T-cell (primary cell): ENCODE results near the gene SGSM1. TPM values are rescaled to one million over a fixed set of nuclear protein-coding genes. Genes with fewer than 3 reads are reported as not detected.

ENCODE experiments used
- ATAC-seq, 4 experiments: fragments of 200-7000 bp in 3 of 4; fragments of 150-1000 bp in 1 of 4; cut with Tn5 transposase; replicated peaks in 1 of 4; 1 replicate in 3 of 4; 2 replicates in 1 of 4; pipeline ENCODE4 v1.10.0; 2021; ENCODE audit warnings: moderate library complexity in 3 of 4, mild to moderate bottlenecking in 2 of 4, moderate number of reproducible peaks in 1 of 4
- CTCF ChIA-PET, 2 donors: fragments of 300-600 bp; sonication (Branson Sonifier 250); formaldehyde crosslinking; loops; one replicate each; lab custom pipeline; 2022; ENCODE audit warnings: antibody characterized with exemption in 2 of 2; lab: Charles Lee
- POLR2A ChIA-PET, 2 donors: fragments of 300-600 bp; sonication (Branson Sonifier 250); formaldehyde crosslinking; loops; one replicate each; lab custom pipeline; 2022; ENCODE audit warnings: antibody characterized with exemption in 2 of 2; lab: Charles Lee
- DNase-seq, 35 experiments: peaks; one replicate each; pipeline versions ENCODE4 v3.0.0 to v3.0.0-alpha.2; 2013 to 2023
- H3K27ac ChIP-seq: one replicate; pipeline ENCODE4 v1.5.1; 2013; ENCODE audit warnings: low read length
- H3K27me3 ChIP-seq, 2 experiments: replicated peaks in 1 of 2; 1 replicate in 1 of 2; 2 replicates in 1 of 2; pipeline versions ENCODE4 v1.6.1 to v1.7.0; 2013; ENCODE audit warnings: low read length in 1 of 2, mixed read lengths in 1 of 2; ENCODE audit not compliant: control insufficient read depth in 2 of 2, insufficient read depth in 2 of 2; ENCODE audit errors: extremely low read depth in 1 of 2
- H3K36me3 ChIP-seq, 2 donors: 1 replicate in 1 of 2; 2 replicates in 1 of 2; pipeline versions ENCODE4 v1.6.1 to v1.7.0; 2013; ENCODE audit warnings: low read length in 1 of 2; ENCODE audit not compliant: control insufficient read depth in 2 of 2, insufficient read depth in 1 of 2; ENCODE audit errors: extremely low read depth in 1 of 2
- H3K4me1 ChIP-seq, 2 experiments: 1 replicate in 1 of 2; 2 replicates in 1 of 2; pipeline versions ENCODE4 v1.6.1 to v1.7.0; 2013; ENCODE audit warnings: low read length in 2 of 2, mixed read lengths in 1 of 2; ENCODE audit not compliant: insufficient read depth in 2 of 2, control insufficient read depth in 1 of 2; ENCODE audit errors: extremely low read depth in 1 of 2
- H3K4me3 ChIP-seq, 2 donors: 1 replicate in 1 of 2; 2 replicates in 1 of 2; pipeline versions ENCODE4 v1.5.1 to v1.7.0; 2013; ENCODE audit warnings: mild to moderate bottlenecking in 2 of 2, low read length in 1 of 2, moderate library complexity in 1 of 2; ENCODE audit not compliant: control insufficient read depth in 1 of 2; ENCODE audit errors: extremely low read depth in 1 of 2
- H3K9me3 ChIP-seq: 2 replicates; pipeline ENCODE4 v1.7.0; 2013
- H3K27ac Mint-ChIP-seq, 2 donors: one replicate each; pipeline ENCODE4 v1.8.0; 2020 to 2021; ENCODE audit warnings: mild to moderate bottlenecking in 2 of 2, mixed read lengths in 2 of 2
- H3K27me3 Mint-ChIP-seq, 2 donors: one replicate each; pipeline ENCODE4 v1.8.0; 2021 to 2022; ENCODE audit warnings: mixed read lengths in 2 of 2
- H3K36me3 Mint-ChIP-seq: one replicate; pipeline ENCODE4 v1.8.0; 2021; ENCODE audit warnings: mixed read lengths
- H3K4me1 Mint-ChIP-seq, 3 donors: one replicate each; pipeline ENCODE4 v1.8.0; 2020 to 2022; ENCODE audit warnings: mixed read lengths in 3 of 3, mild to moderate bottlenecking in 1 of 3
- H3K4me3 Mint-ChIP-seq, 3 donors: one replicate each; pipeline ENCODE4 v1.8.0; 2020 to 2022; ENCODE audit warnings: mild to moderate bottlenecking in 3 of 3, mixed read lengths in 3 of 3, moderate library complexity in 3 of 3
- H3K9me3 Mint-ChIP-seq, 3 donors: one replicate each; pipeline ENCODE4 v1.8.0; 2020 to 2022; ENCODE audit warnings: mixed read lengths in 3 of 3
- WGBS: methylation state at CpG from one replicate; pipeline ENCODE4 v1.1.5; 2013; ENCODE audit warnings: missing lambda C conversion rate; ENCODE audit not compliant: insufficient coverage; 5-methylcytosine and 5-hydroxymethylcytosine counted together
- total RNA-seq, 35 experiments: library from RNA in 6 of 35; stranded (reverse) in 6 of 35; fragments of 120-200 nt in 1 of 35; gene quantifications; one replicate each; pipeline versions ENCODE4 v1.2.1 to v1.2.4 and lab custom pipeline; 2013 to 2026

The SGSM1 gene
- total RNA-seq, 5 donors from 2014 or later (not counting 1 experiment from before 2014, with no cell fraction given) = 0.82 to 2.1 (median 1.7) TPM

DNA sequence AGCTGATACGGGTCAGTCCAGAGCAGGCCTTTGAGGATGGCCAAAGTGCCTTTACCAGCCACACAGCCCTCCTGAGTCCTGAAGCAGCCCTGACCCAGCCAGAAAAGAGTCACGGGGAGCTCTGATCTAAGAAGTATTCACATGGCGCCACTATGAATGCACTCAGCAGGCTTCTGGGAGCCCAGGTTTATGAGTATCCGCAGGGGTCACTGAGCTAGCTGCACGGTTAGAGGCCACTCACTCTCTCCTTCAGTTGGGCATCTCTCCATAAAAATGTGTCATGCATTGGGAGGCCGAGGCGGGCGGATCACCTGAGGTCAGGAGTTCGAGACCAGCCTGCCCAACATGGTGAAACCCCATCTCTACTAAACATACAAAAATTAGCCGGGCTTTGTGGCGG lies 156.8 kb downstream of the SGSM1 start:
- no peaks in the 10 kb centered on the region for H3K4me1 ChIP-seq
- H3K9me3 Mint-ChIP-seq = no peaks in the 10 kb centered on the region
- WGBS = 93% methylated on average over 8 of the region's 11 CpGs
- H3K27ac ChIP-seq = no peak overlapping the region
- H3K9me3 ChIP-seq = no peaks in the 10 kb centered on the region
- H3K36me3 ChIP-seq = no peaks in the 10 kb centered on the region
- POLR2A ChIA-PET = no interaction called here
- ATAC-seq = no peak
- H3K27me3 Mint-ChIP-seq = peaks cover 0 to 3% of the 10 kb centered on the region in 2 donors
- H3K4me3 Mint-ChIP-seq = no peak overlapping the region
- no peak overlapping the region for H3K4me3 ChIP-seq
- H3K27me3 ChIP-seq = no peaks in the 10 kb centered on the region
- H3K27ac Mint-ChIP-seq = no peak overlapping the region
- CTCF ChIA-PET = no interaction called here
- peaks cover 0 to 2% (median 0%) of the 10 kb centered on the region in 3 donors for H3K4me1 Mint-ChIP-seq
- no peaks in the 10 kb centered on the region for H3K36me3 Mint-ChIP-seq
- DNase-seq = no peak

GRCh38 chr22:24964441-24964840 lies 158.4 kb downstream of the SGSM1 start:
- Histone ChIP-seq H3K4me1 (no peaks in the 10 kb centered on the region), H3K36me3 (no peaks in the 10 kb centered on the region), H3K27ac (no peak overlapping the region), H3K9me3 (no peaks in the 10 kb centered on the region), H3K4me3 (no peak overlapping the region), H3K27me3 (no peaks in the 10 kb centered on the region)
- ATAC-seq (no peak), DNase-seq (no peak)
- no peak overlapping the region for H3K4me3 Mint-ChIP-seq
- H3K27me3 Mint-ChIP-seq = peaks cover 0 to 3% of the 10 kb centered on the region in 2 donors
- no CpG with 5 or more reads among the region's 3 CpGs for WGBS
- POLR2A ChIA-PET = no interaction called here
- peaks cover 0 to 2% (median 0%) of the 10 kb centered on the region in 3 donors for H3K4me1 Mint-ChIP-seq
- CTCF ChIA-PET = no interaction called here
- no peak overlapping the region for H3K27ac Mint-ChIP-seq
- no peaks in the 10 kb centered on the region for H3K36me3 Mint-ChIP-seq
- H3K9me3 Mint-ChIP-seq = no peaks in the 10 kb centered on the region

DNA sequence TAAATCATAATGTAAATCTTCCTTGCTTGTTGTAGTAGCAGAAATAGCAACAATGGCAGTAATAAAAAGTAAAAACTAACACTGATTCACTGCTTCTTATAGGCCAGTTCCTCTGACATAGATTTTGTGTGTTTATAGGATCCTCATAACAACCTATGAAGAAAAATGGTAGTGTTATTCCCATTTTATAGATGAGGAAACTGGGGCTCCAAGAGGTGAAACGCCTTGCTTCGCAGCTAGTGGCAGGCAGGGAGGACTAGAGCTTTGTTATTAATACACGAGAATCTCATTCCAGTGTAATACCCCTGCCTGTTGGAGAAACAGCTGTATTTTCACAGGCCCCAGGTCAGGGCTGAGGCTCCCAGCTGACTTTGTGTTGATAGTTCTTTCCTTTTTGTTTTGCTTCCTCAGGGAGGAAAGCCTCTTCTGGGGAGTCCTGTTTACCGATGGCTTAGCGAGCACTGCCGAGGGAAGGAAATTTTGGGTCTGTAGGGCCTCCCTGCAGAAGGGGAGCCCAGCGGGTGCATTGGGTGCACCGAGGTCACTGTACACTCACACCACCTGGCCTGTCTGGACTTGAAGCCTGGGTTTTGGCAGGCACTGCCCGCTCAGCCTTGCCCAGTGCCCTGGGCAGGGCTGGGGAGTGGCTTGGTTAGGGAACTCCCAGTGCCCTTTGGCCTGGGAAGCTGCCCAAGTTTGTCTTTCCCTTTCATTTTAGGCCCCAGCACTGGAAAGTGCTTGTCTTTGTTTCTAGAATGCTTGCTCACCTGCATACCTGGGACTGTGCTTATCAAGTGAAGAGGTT lies 160.0 kb downstream of the SGSM1 start:
- H3K4me3 Mint-ChIP-seq = no peak overlapping the region
- 98% methylated on average over 6 of the region's 9 CpGs for WGBS
- Histone ChIP-seq H3K4me1 (no peaks in the 10 kb centered on the region), H3K9me3 (no peaks in the 10 kb centered on the region), H3K36me3 (no peaks in the 10 kb centered on the region), H3K27me3 (no peaks in the 10 kb centered on the region), H3K4me3 (no peak overlapping the region), H3K27ac (no peak overlapping the region)
- H3K9me3 Mint-ChIP-seq = no peaks in the 10 kb centered on the region
- H3K27me3 Mint-ChIP-seq = no peaks in the 10 kb centered on the region
- ATAC-seq = no peak
- no peak for DNase-seq
- CTCF ChIA-PET = interaction anchor here in 1 of 2 donors (0.6 kb wide), 1 partner anchor 81 kb away, joined by 3 read pairs; no protein-coding TSS in a partner anchor
- H3K4me1 Mint-ChIP-seq = peaks cover 0 to 2% (median 0%) of the 10 kb centered on the region in 3 donors
- H3K27ac Mint-ChIP-seq = no peak overlapping the region
- no peaks in the 10 kb centered on the region for H3K36me3 Mint-ChIP-seq
- POLR2A ChIA-PET = interaction anchor here in 1 of 2 donors (0.5 kb wide), 1 partner anchor 13 kb away, joined by 3 read pairs; no protein-coding TSS in a partner anchor

DNA sequence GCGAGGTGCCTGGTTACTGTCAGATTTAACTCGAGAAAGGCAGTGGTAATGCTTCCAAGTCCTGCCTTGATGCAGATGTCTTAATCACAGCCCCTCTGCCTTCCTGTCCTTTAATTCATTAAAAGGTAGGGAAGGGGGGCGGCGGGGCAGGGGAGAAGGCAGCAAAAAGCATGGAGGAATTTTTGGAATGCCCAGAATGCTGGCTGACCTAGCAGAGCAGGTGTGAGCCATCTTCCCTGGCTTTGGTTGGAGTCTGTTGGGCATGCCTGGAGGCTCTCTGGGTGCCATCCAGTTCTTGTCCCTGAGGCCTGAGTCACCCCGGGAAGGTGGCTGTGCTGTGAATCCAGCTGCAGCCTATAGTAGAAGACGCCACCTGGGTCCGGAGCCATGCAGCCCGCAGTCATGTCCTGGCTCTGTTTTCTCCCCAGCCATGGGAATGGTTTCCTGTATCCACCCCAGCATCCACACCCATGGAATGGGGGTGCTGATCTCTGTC lies 162.1 kb downstream of the SGSM1 start:
- no peaks in the 10 kb centered on the region for H3K4me1 ChIP-seq
- H3K27me3 Mint-ChIP-seq = no peaks in the 10 kb centered on the region
- DNase-seq (no peak), ATAC-seq (no peak)
- CTCF ChIA-PET = no interaction called here
- no peak overlapping the region for H3K27ac ChIP-seq
- no peak overlapping the region for H3K27ac Mint-ChIP-seq
- H3K9me3 ChIP-seq = no peaks in the 10 kb centered on the region
- H3K36me3 ChIP-seq = no peaks in the 10 kb centered on the region
- no peaks in the 10 kb centered on the region for H3K36me3 Mint-ChIP-seq
- no peak overlapping the region for H3K4me3 Mint-ChIP-seq
- POLR2A ChIA-PET = no interaction called here
- H3K4me3 ChIP-seq = no peak overlapping the region
- WGBS = 96% methylated on average over 4 of the region's 8 CpGs
- H3K4me1 Mint-ChIP-seq = peaks cover 0 to 2% (median 0%) of the 10 kb centered on the region in 3 donors
- no peaks in the 10 kb centered on the region for H3K27me3 ChIP-seq
- no peaks in the 10 kb centered on the region for H3K9me3 Mint-ChIP-seq

DNA sequence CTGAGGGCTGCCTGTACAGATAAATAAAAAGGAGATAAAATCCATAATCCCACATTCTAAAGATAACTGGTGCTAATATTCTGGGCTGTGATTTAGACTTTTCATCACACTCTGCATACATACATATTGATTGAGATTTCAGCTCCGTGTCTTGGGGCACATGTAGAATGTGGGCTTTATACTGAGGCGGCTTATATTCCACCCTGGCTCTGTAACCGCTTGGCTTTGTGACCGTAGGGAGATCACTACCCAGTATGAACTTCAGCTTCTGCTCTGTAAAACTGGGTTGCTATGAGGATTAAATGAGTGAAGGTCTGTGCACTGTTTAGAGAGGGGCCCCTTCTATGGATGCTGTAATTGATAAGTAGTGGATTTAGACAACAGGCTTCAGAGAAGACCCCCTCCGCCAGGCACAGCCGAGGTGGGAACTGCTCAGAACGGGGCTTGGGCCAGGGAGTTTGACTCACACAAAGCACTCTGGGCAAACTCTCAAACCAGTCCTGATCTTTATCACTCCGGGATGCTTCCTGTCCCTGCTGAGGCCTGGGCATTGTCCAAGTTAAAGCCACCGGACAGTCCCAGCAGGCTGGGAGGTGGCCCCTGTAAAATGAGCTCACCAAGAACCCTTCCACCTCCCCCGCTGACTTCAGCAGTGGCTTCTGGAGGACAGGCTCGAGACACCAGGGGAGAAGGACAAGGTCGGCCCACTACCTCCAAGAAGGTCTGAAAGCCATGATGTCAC lies 163.7 kb downstream of the SGSM1 start:
- 67% methylated on average over 4 of the region's 12 CpGs for WGBS
- Histone ChIP-seq H3K9me3 (no peaks in the 10 kb centered on the region), H3K27ac (no peak overlapping the region), H3K27me3 (no peaks in the 10 kb centered on the region), H3K4me3 (no peak overlapping the region), H3K36me3 (no peaks in the 10 kb centered on the region), H3K4me1 (no peaks in the 10 kb centered on the region)
- H3K36me3 Mint-ChIP-seq = no peaks in the 10 kb centered on the region
- no peaks in the 10 kb centered on the region for H3K9me3 Mint-ChIP-seq
- no peak overlapping the region for H3K27ac Mint-ChIP-seq
- H3K27me3 Mint-ChIP-seq = no peaks in the 10 kb centered on the region
- no peak for DNase-seq
- ChIA-PET POLR2A (no interaction called here), CTCF (interaction anchor here in 1 of 2 donors (0.6 kb wide), 1 partner anchor 202 kb away, joined by 4 read pairs; no protein-coding TSS in a partner anchor)
- ATAC-seq = no peak
- H3K4me1 Mint-ChIP-seq = no peaks in the 10 kb centered on the region
- no peak overlapping the region for H3K4me3 Mint-ChIP-seq

DNA sequence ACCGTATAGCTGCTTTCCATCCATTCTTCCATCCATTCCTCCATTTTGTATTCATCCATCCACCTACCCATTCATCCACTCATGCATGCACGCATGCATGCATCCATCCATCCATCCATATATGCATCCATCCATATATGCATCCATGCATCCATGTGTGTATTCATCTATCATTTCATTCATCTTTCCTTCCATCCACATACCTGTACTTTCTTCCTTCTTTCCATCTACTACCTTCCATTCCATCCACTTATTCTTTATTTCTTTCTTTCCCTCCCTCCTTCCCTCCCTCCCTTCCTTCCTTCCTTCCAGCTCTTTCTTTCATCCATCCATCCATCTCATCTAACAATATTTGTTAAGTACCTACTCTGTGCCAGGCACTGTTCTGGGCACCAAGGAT lies 166.4 kb downstream of the SGSM1 start:
- WGBS = 91% methylated on average over 2 of the region's 2 CpGs
- no peaks in the 10 kb centered on the region for H3K9me3 ChIP-seq
- Mint-ChIP-seq H3K9me3 (no peaks in the 10 kb centered on the region), H3K36me3 (no peaks in the 10 kb centered on the region), H3K27ac (no peak overlapping the region), H3K4me3 (no peak overlapping the region), H3K27me3 (no peaks in the 10 kb centered on the region), H3K4me1 (no peaks in the 10 kb centered on the region)
- ATAC-seq (no peak), DNase-seq (no peak)
- no peak overlapping the region for H3K27ac ChIP-seq
- H3K4me1 ChIP-seq = no peaks in the 10 kb centered on the region
- ChIA-PET POLR2A (interaction anchor here in 1 of 2 donors (0.6 kb wide), 1 partner anchor 529 kb away, joined by 5 read pairs; no protein-coding TSS in a partner anchor), CTCF (no interaction called here)
- H3K36me3 ChIP-seq = no peaks in the 10 kb centered on the region
- H3K4me3 ChIP-seq = no peak overlapping the region
- peaks cover 0 to 3% of the 10 kb centered on the region in 2 experiments for H3K27me3 ChIP-seq
